WTC11 (cell line): ENCODE measurements around the gene PLIN1. TPM values are rescaled to one million over a fixed set of nuclear protein-coding genes. Genes with fewer than 3 reads are reported as not detected.

ENCODE experiments used
- ATAC-seq: fragments of 200-7000 bp; cut with Tn5 transposase; 2 replicates; pipeline ENCODE4 v1.10.0; 2021; ENCODE audit warnings: mild to moderate bottlenecking, moderate library complexity
- CTCF ChIA-PET: fragments of 300-600 bp; sonication (Branson Sonifier 250); formaldehyde crosslinking; loops from one replicate; lab custom pipeline; 2021; ENCODE audit warnings: antibody characterized with exemption; lab: Charles Lee
- POLR2A ChIA-PET: fragments of 350-600 bp; sonication (Branson Sonifier 250); formaldehyde crosslinking; loops from one replicate; lab custom pipeline; 2021; ENCODE audit warnings: antibody characterized with exemption; lab: Charles Lee
- DNase-seq: peaks from one replicate; pipeline ENCODE4 v3.0.0; 2021; ENCODE audit warnings: low spot score
- H3K27ac Mint-ChIP-seq: 2 replicates; pipeline ENCODE4 v1.8.0; 2021; ENCODE audit warnings: mixed read lengths
- H3K27me3 Mint-ChIP-seq: 2 replicates; pipeline ENCODE4 v1.8.0; 2021; ENCODE audit warnings: low read depth, mild to moderate bottlenecking, moderate library complexity, mixed read lengths
- H3K36me3 Mint-ChIP-seq: 2 replicates; pipeline ENCODE4 v1.8.0; 2021; ENCODE audit warnings: mixed read lengths
- H3K4me1 Mint-ChIP-seq: 2 replicates; pipeline ENCODE4 v1.8.0; 2022; ENCODE audit warnings: mixed read lengths
- H3K4me3 Mint-ChIP-seq: 2 replicates; pipeline ENCODE4 v1.8.0; 2021; ENCODE audit warnings: mild to moderate bottlenecking, moderate library complexity, mixed read lengths
- H3K9me3 Mint-ChIP-seq: 2 replicates; pipeline ENCODE4 v1.8.0; 2021; ENCODE audit warnings: mixed read lengths
- ATF2 ChIP-seq: sonication (generic); formaldehyde crosslinking; IDR thresholded peaks from 2 replicates; pipeline ENCODE4 v1.8.1; 2022; ENCODE audit warnings: low read depth, missing genetic modification reagents, borderline replicate concordance
- ELF4 ChIP-seq: sonication (generic); formaldehyde crosslinking; IDR thresholded peaks from 2 replicates; pipeline ENCODE4 v1.8.1; 2022; ENCODE audit warnings: low read depth, mild to moderate bottlenecking, moderate library complexity, missing genetic modification reagents
- EMX1 ChIP-seq: fragments of 250-450 bp; sonication (Bioruptor Pico); IDR thresholded peaks from 2 replicates; pipeline ENCODE4 v1.8.0; 2021; ENCODE audit warnings: mild to moderate bottlenecking
- IRF1 ChIP-seq: sonication (generic); formaldehyde crosslinking; IDR thresholded peaks from 2 replicates; pipeline ENCODE4 v1.8.0; 2023; ENCODE audit warnings: missing genetic modification reagents
- JUN ChIP-seq: sonication (generic); formaldehyde crosslinking; IDR thresholded peaks from 2 replicates; pipeline ENCODE4 v1.8.0; 2023; ENCODE audit warnings: mild to moderate bottlenecking, missing genetic modification reagents
- NR3C1 ChIP-seq: sonication (generic); formaldehyde crosslinking; conservative IDR thresholded peaks from 2 replicates; pipeline ENCODE4 v1.8.1; 2023; ENCODE audit warnings: low read depth, mild to moderate bottlenecking, missing genetic modification reagents
- PRDM15 ChIP-seq: sonication (generic); formaldehyde crosslinking; IDR thresholded peaks from 2 replicates; pipeline ENCODE4 v1.8.0; 2022; ENCODE audit warnings: missing genetic modification reagents
- RELA ChIP-seq: sonication (generic); formaldehyde crosslinking; IDR thresholded peaks from 2 replicates; pipeline ENCODE4 v1.8.1; 2022; ENCODE audit warnings: missing genetic modification reagents, mild to moderate bottlenecking, borderline replicate concordance
- SMAD3 ChIP-seq: sonication (generic); formaldehyde crosslinking; IDR thresholded peaks from 2 replicates; pipeline ENCODE4 v1.8.0; 2022; ENCODE audit warnings: missing genetic modification reagents, mild to moderate bottlenecking, borderline replicate concordance
- SP1 ChIP-seq: sonication (generic); formaldehyde crosslinking; conservative IDR thresholded peaks from 2 replicates; pipeline ENCODE4 v1.8.1; 2022; ENCODE audit warnings: missing genetic modification reagents
- TCF7 ChIP-seq: sonication (generic); formaldehyde crosslinking; IDR thresholded peaks from 2 replicates; pipeline ENCODE4 v1.8.0; 2022; ENCODE audit warnings: mild to moderate bottlenecking, low read depth, missing genetic modification reagents, moderate library complexity
- ZNF219 ChIP-seq: sonication (generic); formaldehyde crosslinking; IDR thresholded peaks from 2 replicates; pipeline ENCODE4 v1.8.0; 2023; ENCODE audit warnings: missing genetic modification reagents, mild to moderate bottlenecking, borderline replicate concordance
- ZNF416 ChIP-seq: fragments of 250-450 bp; sonication (Bioruptor Pico); IDR thresholded peaks from 2 replicates; pipeline ENCODE4 v1.9.0; 2021; ENCODE audit warnings: mild to moderate bottlenecking, inconsistent platforms
- ZNF425 ChIP-seq: fragments of 250-450 bp; sonication (Bioruptor Pico); conservative IDR thresholded peaks from 2 replicates; pipeline ENCODE4 v1.9.0; 2021; ENCODE audit warnings: mild to moderate bottlenecking
- ZNF671 ChIP-seq: fragments of 250-450 bp; sonication (Bioruptor Pico); IDR thresholded peaks from 2 replicates; pipeline ENCODE4 v1.8.0; 2021; ENCODE audit warnings: mild to moderate bottlenecking
- total RNA-seq: library from RNA; stranded (reverse); gene quantifications from 3 replicates; pipeline ENCODE4 v1.2.3, GENCODE V29; 2021
- TF ChIP-seq, protein P1 (sequence below): sonication (generic); formaldehyde crosslinking; IDR thresholded peaks from 2 replicates; pipeline ENCODE4 v1.8.1; 2022; ENCODE audit warnings: missing genetic modification reagents, borderline replicate concordance
- TF ChIP-seq, protein P2 (sequence below): sonication (generic); formaldehyde crosslinking; IDR thresholded peaks from 2 replicates; pipeline ENCODE4 v1.8.0; 2023; ENCODE audit warnings: missing genetic modification reagents, mild to moderate bottlenecking, borderline replicate concordance

The PLIN1 gene
- total RNA-seq, 1 experiment from 2014 or later = 0.70 TPM

DNA sequence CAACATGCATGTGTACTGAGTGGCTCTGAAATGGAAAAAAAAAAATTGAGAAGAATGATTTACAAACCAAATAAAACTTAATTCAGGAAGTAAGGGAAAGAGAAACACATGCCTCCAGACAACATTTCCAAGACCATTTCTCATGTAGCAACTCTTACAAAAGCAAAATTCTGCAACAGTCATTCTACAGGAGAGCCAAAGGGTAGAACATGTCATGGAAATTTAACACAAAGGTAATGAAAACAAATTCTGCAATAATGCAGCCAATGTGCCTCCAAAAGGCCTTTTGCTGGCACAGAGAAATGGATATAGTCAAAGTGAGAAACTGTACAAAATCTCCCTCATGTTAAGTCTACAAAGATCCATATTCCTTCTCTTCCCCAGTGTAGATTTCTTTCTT, 7.4 kb upstream of the PLIN1 start:
- Mint-ChIP-seq H3K27me3 (peaks cover 14% of the 10 kb centered on the region), H3K36me3 (no peaks in the 10 kb centered on the region), H3K4me3 (no peak overlapping the region), H3K27ac (no peak overlapping the region), H3K9me3 (no peaks in the 10 kb centered on the region), H3K4me1 (peaks cover 4% of the 10 kb centered on the region; the same call in 1 of the 2 replicates)
- ChIA-PET POLR2A (no interaction called here), CTCF (interaction anchor here (1.5 kb wide), 1 partner anchor 13 kb away, joined by 4 read pairs; no protein-coding TSS in a partner anchor)
- no peak for DNase-seq
- ATAC-seq = no peak
- TF ChIP-seq NR3C1 (CRISPR knock-in tag) (no peak), PRDM15 (CRISPR knock-in tag) (no peak), RELA (no peak), ZNF671 (CRISPR knock-in tag) (no peak), TCF7 (CRISPR knock-in tag) (no peak), ELF4 (CRISPR knock-in tag) (no peak), EMX1 (no peak), ATF2 (CRISPR knock-in tag) (no peak), ZNF425 (CRISPR knock-in tag) (no peak)
- TF ChIP-seq, protein P1, sequence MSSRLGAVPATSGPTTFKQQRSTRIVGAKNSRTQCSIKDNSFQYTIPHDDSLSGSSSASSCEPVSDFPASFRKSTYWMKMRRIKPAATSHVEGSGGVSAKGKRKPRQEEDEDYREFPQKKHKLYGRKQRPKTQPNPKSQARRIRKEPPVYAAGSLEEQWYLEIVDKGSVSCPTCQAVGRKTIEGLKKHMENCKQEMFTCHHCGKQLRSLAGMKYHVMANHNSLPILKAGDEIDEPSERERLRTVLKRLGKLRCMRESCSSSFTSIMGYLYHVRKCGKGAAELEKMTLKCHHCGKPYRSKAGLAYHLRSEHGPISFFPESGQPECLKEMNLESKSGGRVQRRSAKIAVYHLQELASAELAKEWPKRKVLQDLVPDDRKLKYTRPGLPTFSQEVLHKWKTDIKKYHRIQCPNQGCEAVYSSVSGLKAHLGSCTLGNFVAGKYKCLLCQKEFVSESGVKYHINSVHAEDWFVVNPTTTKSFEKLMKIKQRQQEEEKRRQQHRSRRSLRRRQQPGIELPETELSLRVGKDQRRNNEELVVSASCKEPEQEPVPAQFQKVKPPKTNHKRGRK (CRISPR knock-in tag) = no peak
- TF ChIP-seq, protein P2, sequence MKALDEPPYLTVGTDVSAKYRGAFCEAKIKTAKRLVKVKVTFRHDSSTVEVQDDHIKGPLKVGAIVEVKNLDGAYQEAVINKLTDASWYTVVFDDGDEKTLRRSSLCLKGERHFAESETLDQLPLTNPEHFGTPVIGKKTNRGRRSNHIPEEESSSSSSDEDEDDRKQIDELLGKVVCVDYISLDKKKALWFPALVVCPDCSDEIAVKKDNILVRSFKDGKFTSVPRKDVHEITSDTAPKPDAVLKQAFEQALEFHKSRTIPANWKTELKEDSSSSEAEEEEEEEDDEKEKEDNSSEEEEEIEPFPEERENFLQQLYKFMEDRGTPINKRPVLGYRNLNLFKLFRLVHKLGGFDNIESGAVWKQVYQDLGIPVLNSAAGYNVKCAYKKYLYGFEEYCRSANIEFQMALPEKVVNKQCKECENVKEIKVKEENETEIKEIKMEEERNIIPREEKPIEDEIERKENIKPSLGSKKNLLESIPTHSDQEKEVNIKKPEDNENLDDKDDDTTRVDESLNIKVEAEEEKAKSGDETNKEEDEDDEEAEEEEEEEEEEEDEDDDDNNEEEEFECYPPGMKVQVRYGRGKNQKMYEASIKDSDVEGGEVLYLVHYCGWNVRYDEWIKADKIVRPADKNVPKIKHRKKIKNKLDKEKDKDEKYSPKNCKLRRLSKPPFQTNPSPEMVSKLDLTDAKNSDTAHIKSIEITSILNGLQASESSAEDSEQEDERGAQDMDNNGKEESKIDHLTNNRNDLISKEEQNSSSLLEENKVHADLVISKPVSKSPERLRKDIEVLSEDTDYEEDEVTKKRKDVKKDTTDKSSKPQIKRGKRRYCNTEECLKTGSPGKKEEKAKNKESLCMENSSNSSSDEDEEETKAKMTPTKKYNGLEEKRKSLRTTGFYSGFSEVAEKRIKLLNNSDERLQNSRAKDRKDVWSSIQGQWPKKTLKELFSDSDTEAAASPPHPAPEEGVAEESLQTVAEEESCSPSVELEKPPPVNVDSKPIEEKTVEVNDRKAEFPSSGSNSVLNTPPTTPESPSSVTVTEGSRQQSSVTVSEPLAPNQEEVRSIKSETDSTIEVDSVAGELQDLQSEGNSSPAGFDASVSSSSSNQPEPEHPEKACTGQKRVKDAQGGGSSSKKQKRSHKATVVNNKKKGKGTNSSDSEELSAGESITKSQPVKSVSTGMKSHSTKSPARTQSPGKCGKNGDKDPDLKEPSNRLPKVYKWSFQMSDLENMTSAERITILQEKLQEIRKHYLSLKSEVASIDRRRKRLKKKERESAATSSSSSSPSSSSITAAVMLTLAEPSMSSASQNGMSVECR (CRISPR knock-in tag) = no peak

DNA sequence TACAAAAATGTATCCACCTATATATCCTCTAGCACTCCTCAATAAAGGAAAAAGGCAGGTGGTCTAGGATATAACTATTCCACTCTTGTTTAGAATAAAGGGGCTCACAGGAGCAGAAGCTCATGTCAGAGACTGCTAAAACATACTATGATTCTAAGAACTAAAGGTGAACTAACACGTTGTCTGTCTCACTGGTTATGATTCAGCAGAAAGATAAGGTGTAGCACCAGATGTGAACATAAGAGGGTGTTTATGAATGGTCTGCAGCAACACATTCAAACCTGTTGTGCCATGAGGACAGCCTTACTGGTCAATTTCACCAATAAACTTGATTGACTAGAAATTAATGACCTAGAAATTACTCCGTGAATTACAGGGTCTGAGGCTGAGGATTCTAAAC, 6.8 kb upstream of the PLIN1 start:
- Mint-ChIP-seq H3K27ac (no peak overlapping the region), H3K4me3 (no peak overlapping the region), H3K9me3 (no peaks in the 10 kb centered on the region), H3K27me3 (peaks cover 12% of the 10 kb centered on the region), H3K36me3 (no peaks in the 10 kb centered on the region), H3K4me1 (peaks cover 4% of the 10 kb centered on the region; the same call in 1 of the 2 replicates)
- CTCF ChIA-PET = interaction anchor here (1.5 kb wide), 1 partner anchor 13 kb away, joined by 4 read pairs; no protein-coding TSS in a partner anchor
- ATAC-seq (no peak), DNase-seq (no peak)
- POLR2A ChIA-PET = no interaction called here
- TF ChIP-seq ZNF219 (CRISPR knock-in tag) (no peak), JUN (CRISPR knock-in tag) (no peak), SMAD3 (CRISPR knock-in tag) (no peak), IRF1 (CRISPR knock-in tag) (no peak), SP1 (CRISPR knock-in tag) (no peak), ZNF416 (CRISPR knock-in tag) (no peak), PRDM15 (CRISPR knock-in tag) (no peak)
